Measurements from ENCODE around the gene ARFGEF2. TPM values are rescaled to one million over a fixed set of nuclear protein-coding genes. Genes with fewer than 3 reads are reported as not detected.

ARFGEF2 gene
- total and polyA plus RNA-seq, 10 of the 15 experiments (the other 5 are each of a cell fraction or from before 2014, with no cell fraction given) = 5.2 to 24.1 (median 17.7) TPM

DNA sequence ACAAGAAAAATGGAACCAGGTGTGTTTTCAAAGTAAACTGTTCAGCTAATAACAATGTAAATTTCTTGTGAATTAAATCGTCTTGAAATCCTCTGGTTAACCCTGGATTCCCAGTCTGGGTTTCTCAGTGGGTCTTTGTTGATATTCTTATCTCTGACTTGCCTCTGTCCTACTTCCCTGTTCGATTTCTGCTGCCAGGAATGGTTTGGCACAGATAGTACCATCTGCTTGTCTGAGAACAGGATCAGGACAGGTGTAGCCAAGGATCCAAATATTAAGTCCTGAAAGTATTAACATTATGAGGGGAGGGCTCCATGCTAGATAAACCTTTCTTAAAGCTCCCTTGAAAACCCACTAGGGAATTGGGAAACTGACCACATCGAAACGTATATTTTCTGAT is 30.1 kb downstream of the ARFGEF2 start:
- no peaks in the 10 kb centered on the region for H3K79me2 ChIP-seq (ENCODE audit: control insufficient read depth, insufficient read depth, low read length)
- no TSS peak for BruUV-seq (replicated peaks)
- FAIRE-seq (no peak), ATAC-seq (no peak), DNase-seq (ENCODE audit: low read depth, low spot score) (no peak)
- no peak overlapping the region for H3K9ac ChIP-seq (ENCODE audit: control insufficient read depth, insufficient read depth, low read length)
- H4K20me1 ChIP-seq (ENCODE audit: control insufficient read depth, insufficient read depth) = no peaks in the 10 kb centered on the region
- no peak overlapping the region for H3K4me3 ChIP-seq
- POLR2A ChIA-PET = no interaction called here
- RAD21 ChIA-PET (ENCODE audit: unreplicated experiment) = no interaction called here
- H2AFZ ChIP-seq (ENCODE audit: control insufficient read depth, low read depth, low read length) = no peak overlapping the region
- H3K27me3 ChIP-seq (replicated peaks in 1 of 2; ENCODE audit: control insufficient read depth in 2 of 2, insufficient read depth in 2 of 2, low read length in 1 of 2) = no peaks in the 10 kb centered on the region
- peaks cover 16 to 30% of the 10 kb centered on the region in 2 experiments for H3K36me3 ChIP-seq (ENCODE audit: control insufficient read depth in 2 of 2, insufficient read depth in 2 of 2, low read length in 1 of 2)
- 95% methylated on average over 4 of the region's 4 CpGs for WGBS (ENCODE audit: insufficient coverage, insufficient replicate concordance, low lambda C conversion rate, missing lambda C conversion rate)
- TF ChIP-seq, protein P1, sequence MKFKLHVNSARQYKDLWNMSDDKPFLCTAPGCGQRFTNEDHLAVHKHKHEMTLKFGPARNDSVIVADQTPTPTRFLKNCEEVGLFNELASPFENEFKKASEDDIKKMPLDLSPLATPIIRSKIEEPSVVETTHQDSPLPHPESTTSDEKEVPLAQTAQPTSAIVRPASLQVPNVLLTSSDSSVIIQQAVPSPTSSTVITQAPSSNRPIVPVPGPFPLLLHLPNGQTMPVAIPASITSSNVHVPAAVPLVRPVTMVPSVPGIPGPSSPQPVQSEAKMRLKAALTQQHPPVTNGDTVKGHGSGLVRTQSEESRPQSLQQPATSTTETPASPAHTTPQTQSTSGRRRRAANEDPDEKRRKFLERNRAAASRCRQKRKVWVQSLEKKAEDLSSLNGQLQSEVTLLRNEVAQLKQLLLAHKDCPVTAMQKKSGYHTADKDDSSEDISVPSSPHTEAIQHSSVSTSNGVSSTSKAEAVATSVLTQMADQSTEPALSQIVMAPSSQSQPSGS (IDR thresholded peaks at IDR 0.05; ENCODE audit: low read length) = no peak
- TF ChIP-seq BHLHE40 (IDR thresholded peaks at IDR 0.05; ENCODE audit: borderline replicate concordance in 1 of 2, low read depth in 2 of 2, low read length in 1 of 2) = no peak
- no peak for TF ChIP-seq KLF5 (IDR thresholded peaks at IDR 0.05; ENCODE audit: partially characterized antibody)
- no peak for TF ChIP-seq TCF12 (IDR thresholded peaks at IDR 0.05; ENCODE audit: low read depth, low read length)
- no peak for TF ChIP-seq EZH2 (IDR thresholded peaks at IDR 0.05; ENCODE audit: borderline replicate concordance, control insufficient read depth, low read depth, low read length)
- TF ChIP-seq CHD1 (IDR thresholded peaks at IDR 0.05; ENCODE audit: low read depth, low read length) = no peak
- TF ChIP-seq MYC (IDR thresholded peaks at IDR 0.05; ENCODE audit: insufficient read depth, insufficient read length, insufficient replicate concordance, low read length, severe bottlenecking) = no peak
- no peak for TF ChIP-seq MYB (IDR thresholded peaks at IDR 0.05; ENCODE audit: borderline replicate concordance, low read depth, low read length)
- TF ChIP-seq, protein P2, sequence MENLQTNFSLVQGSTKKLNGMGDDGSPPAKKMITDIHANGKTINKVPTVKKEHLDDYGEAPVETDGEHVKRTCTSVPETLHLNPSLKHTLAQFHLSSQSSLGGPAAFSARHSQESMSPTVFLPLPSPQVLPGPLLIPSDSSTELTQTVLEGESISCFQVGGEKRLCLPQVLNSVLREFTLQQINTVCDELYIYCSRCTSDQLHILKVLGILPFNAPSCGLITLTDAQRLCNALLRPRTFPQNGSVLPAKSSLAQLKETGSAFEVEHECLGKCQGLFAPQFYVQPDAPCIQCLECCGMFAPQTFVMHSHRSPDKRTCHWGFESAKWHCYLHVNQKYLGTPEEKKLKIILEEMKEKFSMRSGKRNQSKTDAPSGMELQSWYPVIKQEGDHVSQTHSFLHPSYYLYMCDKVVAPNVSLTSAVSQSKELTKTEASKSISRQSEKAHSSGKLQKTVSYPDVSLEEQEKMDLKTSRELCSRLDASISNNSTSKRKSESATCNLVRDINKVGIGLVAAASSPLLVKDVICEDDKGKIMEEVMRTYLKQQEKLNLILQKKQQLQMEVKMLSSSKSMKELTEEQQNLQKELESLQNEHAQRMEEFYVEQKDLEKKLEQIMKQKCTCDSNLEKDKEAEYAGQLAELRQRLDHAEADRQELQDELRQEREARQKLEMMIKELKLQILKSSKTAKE (IDR thresholded peaks at IDR 0.05; ENCODE audit: low read depth, poor library complexity, severe bottlenecking) = no peak
- no peak for TF ChIP-seq POU2F2 (IDR thresholded peaks at IDR 0.05; ENCODE audit: borderline replicate concordance, low read depth, low read length)
- TF ChIP-seq SIX5 (IDR thresholded peaks at IDR 0.05; ENCODE audit: low read depth, low read length, severe bottlenecking) = no peak
- TF ChIP-seq NR2C1 (IDR thresholded peaks at IDR 0.05) = no peak
- TF ChIP-seq HDGF (IDR thresholded peaks at IDR 0.05) = no peak
- intact Hi-C loops (cut with micrococcal nuclease; ENCODE audit: unreplicated experiment) = no loop called here
- no peaks in the 10 kb centered on the region for H3K9me3 ChIP-seq (replicated peaks; ENCODE audit: control insufficient read depth, insufficient read depth, low read length)
- SMC1A ChIA-PET (ENCODE audit: uncharacterized antibody, unreplicated experiment) = no interaction called here
- CTCF ChIA-PET = interaction anchor here (1.2 kb wide), 1 partner anchor 294 kb away, joined by 3 read pairs; no protein-coding TSS in a partner anchor
- no peak overlapping the region for H3K27ac ChIP-seq (ENCODE audit: control insufficient read depth, insufficient read depth)
- no peaks in the 10 kb centered on the region for H3K4me1 ChIP-seq (ENCODE audit: control insufficient read depth, insufficient read depth, low read length)
- in situ Hi-C loops (cut with MboI) = no loop called here
- H3K4me2 ChIP-seq (ENCODE audit: control insufficient read depth, insufficient read depth) = no peak overlapping the region
